ENCODE measurements around the gene BRINP3. TPM values are rescaled to one million over a fixed set of nuclear protein-coding genes. Genes with fewer than 3 reads are reported as not detected.

The BRINP3 gene
- total and polyA plus RNA-seq, 2 donors (not counting 3 experiments of a cell fraction or from before 2014, with no cell fraction given), result not detected

DNA sequence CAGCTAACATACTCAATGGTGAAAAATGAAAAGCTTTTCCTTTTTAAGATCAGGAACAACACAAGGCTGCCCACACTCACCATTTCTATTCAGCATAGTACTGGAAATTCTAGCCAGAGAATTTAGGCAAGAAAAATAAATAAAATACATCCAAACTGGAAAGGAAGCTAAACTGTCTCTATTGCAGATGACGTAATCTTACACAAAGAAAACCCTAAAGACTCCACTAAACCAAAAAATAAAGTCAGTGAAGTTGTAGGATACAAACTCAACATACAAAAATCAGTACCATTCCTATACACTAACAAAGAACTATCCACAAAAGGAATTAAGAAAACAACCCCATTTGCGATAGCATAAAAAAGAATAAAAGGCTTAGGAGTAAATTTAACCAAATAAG lies 181.2 kb downstream of the BRINP3 start:
- POLR2A ChIA-PET, result no interaction called here
- no peak overlapping the region for H3K9ac ChIP-seq (replicated peaks; ENCODE audit: extremely low read depth, insufficient read depth, low read length)
- CTCF ChIA-PET, result no interaction called here
- no peaks in the 10 kb centered on the region for H3K79me2 ChIP-seq (ENCODE audit: control insufficient read depth, insufficient read depth, low read length)
- TF ChIP-seq POLR2A (IDR thresholded peaks at IDR 0.05; ENCODE audit: low read depth, low read length), result no peak
- no peaks in the 10 kb centered on the region for H3K9me3 ChIP-seq (replicated peaks; ENCODE audit: control insufficient read depth, insufficient read depth, low read length)
- no peaks in the 10 kb centered on the region for H3K36me3 ChIP-seq (ENCODE audit: control insufficient read depth in 2 of 2, extremely low read depth in 1 of 2, insufficient read depth in 2 of 2, low read length in 2 of 2)
- dilution Hi-C loops (cut with MboI; ENCODE audit: extremely low pct_ligation_motif_present, low sequenced_read_pairs), result no loop called here
- FAIRE-seq, result no peak
- H2AFZ ChIP-seq (ENCODE audit: low read depth, low read length), result no peak overlapping the region
- H3K27me3 ChIP-seq (ENCODE audit: control insufficient read depth in 2 of 2, insufficient read depth in 2 of 2, low read length in 2 of 2), result no peaks in the 10 kb centered on the region
- no peaks in the 10 kb centered on the region for H3K4me1 ChIP-seq (ENCODE audit: control insufficient read depth, extremely low read depth, insufficient read depth, low read length)
- no peak overlapping the region for H3K4me2 ChIP-seq (ENCODE audit: insufficient read depth, low read length)
- H3K9me1 ChIP-seq (replicated peaks; ENCODE audit: control insufficient read depth, extremely low read depth, insufficient read depth, low read length), result no peaks in the 10 kb centered on the region
- no peak for DNase-seq (ENCODE audit: low read depth, low spot score)
- intact Hi-C loops (cut with micrococcal nuclease), result no loop called here
- no peaks in the 10 kb centered on the region for H4K20me1 ChIP-seq (replicated peaks; ENCODE audit: control insufficient read depth, extremely low read depth, insufficient read depth, low read length)
- no TSS peak for BruUV-seq (replicated peaks)
- no peak overlapping the region for H3K27ac ChIP-seq (ENCODE audit: insufficient read depth, low read depth, low read length)
- no peak overlapping the region for H3K4me3 ChIP-seq (replicated peaks in 1 of 3; ENCODE audit: insufficient read depth in 1 of 3, low read depth in 1 of 3, low read length in 3 of 3)

DNA sequence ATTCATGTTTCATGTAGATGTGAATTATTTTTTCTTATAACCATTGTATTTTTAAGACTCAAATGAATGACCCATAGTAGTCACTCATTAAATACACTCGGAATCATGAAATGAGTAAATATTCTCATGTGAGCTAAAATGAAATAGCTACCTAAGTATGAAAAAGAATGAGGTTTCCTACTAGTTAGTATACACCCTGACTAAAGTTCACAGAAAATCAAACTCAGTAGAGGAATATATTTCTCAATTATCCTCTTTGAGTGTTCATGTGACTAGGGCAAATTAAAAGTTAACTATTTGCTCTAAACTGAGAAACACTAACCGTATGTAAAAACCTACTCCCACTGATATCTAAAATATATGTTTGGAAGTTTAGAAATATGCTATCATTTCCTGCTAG lies 187.8 kb downstream of the BRINP3 start:
- ChIA-PET CTCF (no interaction called here), POLR2A (no interaction called here)
- intact Hi-C loops (cut with micrococcal nuclease) (no loop called here), dilution Hi-C loops (cut with MboI; ENCODE audit: extremely low pct_ligation_motif_present, low sequenced_read_pairs) (no loop called here)
- Histone ChIP-seq H3K4me3 (replicated peaks in 1 of 3; ENCODE audit: insufficient read depth in 1 of 3, low read depth in 1 of 3, low read length in 3 of 3) (no peak overlapping the region), H4K20me1 (replicated peaks; ENCODE audit: control insufficient read depth, extremely low read depth, insufficient read depth, low read length) (no peaks in the 10 kb centered on the region), H3K36me3 (ENCODE audit: control insufficient read depth in 2 of 2, extremely low read depth in 1 of 2, insufficient read depth in 2 of 2, low read length in 2 of 2) (no peaks in the 10 kb centered on the region), H3K4me1 (ENCODE audit: control insufficient read depth, extremely low read depth, insufficient read depth, low read length) (no peaks in the 10 kb centered on the region), H3K27ac (ENCODE audit: insufficient read depth, low read depth, low read length) (no peak overlapping the region), H3K9ac (replicated peaks; ENCODE audit: extremely low read depth, insufficient read depth, low read length) (no peak overlapping the region), H3K27me3 (ENCODE audit: control insufficient read depth in 2 of 2, insufficient read depth in 2 of 2, low read length in 2 of 2) (no peaks in the 10 kb centered on the region), H3K79me2 (ENCODE audit: control insufficient read depth, insufficient read depth, low read length) (no peaks in the 10 kb centered on the region), H3K9me3 (replicated peaks; ENCODE audit: control insufficient read depth, insufficient read depth, low read length) (no peaks in the 10 kb centered on the region), H3K9me1 (replicated peaks; ENCODE audit: control insufficient read depth, extremely low read depth, insufficient read depth, low read length) (no peaks in the 10 kb centered on the region), H3K4me2 (ENCODE audit: insufficient read depth, low read length) (no peak overlapping the region), H2AFZ (ENCODE audit: low read depth, low read length) (no peak overlapping the region)
- TF ChIP-seq, protein P1, sequence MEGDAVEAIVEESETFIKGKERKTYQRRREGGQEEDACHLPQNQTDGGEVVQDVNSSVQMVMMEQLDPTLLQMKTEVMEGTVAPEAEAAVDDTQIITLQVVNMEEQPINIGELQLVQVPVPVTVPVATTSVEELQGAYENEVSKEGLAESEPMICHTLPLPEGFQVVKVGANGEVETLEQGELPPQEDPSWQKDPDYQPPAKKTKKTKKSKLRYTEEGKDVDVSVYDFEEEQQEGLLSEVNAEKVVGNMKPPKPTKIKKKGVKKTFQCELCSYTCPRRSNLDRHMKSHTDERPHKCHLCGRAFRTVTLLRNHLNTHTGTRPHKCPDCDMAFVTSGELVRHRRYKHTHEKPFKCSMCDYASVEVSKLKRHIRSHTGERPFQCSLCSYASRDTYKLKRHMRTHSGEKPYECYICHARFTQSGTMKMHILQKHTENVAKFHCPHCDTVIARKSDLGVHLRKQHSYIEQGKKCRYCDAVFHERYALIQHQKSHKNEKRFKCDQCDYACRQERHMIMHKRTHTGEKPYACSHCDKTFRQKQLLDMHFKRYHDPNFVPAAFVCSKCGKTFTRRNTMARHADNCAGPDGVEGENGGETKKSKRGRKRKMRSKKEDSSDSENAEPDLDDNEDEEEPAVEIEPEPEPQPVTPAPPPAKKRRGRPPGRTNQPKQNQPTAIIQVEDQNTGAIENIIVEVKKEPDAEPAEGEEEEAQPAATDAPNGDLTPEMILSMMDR (IDR thresholded peaks at IDR 0.05; ENCODE audit: extremely low read depth in 1 of 2, insufficient read depth in 1 of 2, low read depth in 1 of 2, low read length in 2 of 2), result no peak
- TF ChIP-seq POLR2AphosphoS5 (IDR thresholded peaks at IDR 0.05; ENCODE audit: insufficient read depth, low read depth, low read length), result no peak
- no peak for TF ChIP-seq EZH2 (IDR thresholded peaks at IDR 0.05; ENCODE audit: borderline replicate concordance, low read depth, low read length, severe bottlenecking)
- TF ChIP-seq FOS (IDR thresholded peaks at IDR 0.05; ENCODE audit: borderline replicate concordance, insufficient read depth, low read length), result no peak
- TF ChIP-seq, protein P2, sequence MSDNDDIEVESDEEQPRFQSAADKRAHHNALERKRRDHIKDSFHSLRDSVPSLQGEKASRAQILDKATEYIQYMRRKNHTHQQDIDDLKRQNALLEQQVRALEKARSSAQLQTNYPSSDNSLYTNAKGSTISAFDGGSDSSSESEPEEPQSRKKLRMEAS (IDR thresholded peaks at IDR 0.05; ENCODE audit: insufficient read depth, insufficient read length), result no peak
- TF ChIP-seq JUN (IDR thresholded peaks at IDR 0.05; ENCODE audit: borderline replicate concordance, insufficient read depth, insufficient read length, low read depth), result no peak
- TF ChIP-seq POLR2A (IDR thresholded peaks at IDR 0.05; ENCODE audit: low read depth, low read length), result no peak
- no peak for TF ChIP-seq GATA2 (IDR thresholded peaks at IDR 0.05; ENCODE audit: insufficient read depth, insufficient read length, low read depth, low read length)
- no peak for TF ChIP-seq MYC (IDR thresholded peaks at IDR 0.05; ENCODE audit: low read depth, low read length)
- no TSS peak for BruUV-seq (replicated peaks)
- FAIRE-seq, result no peak
- DNase-seq (ENCODE audit: low read depth, low spot score), result no peak

All from endothelial cell of umbilical vein (primary cell).